HG03565 (cell line): Measurements from ENCODE around the gene GMPPA.
A peak's percentile ranks its signal among the peaks of the same experiment; 100 is the strongest.

Experiments
- ATAC-seq: cut with Tn5 transposase; IDR thresholded peaks from one replicate; pipeline ENCODE4 v1.9.1; 2021; ENCODE audit warnings: mild to moderate bottlenecking, moderate library complexity; ENCODE audit not compliant: unreplicated experiment

Gene GMPPA

GRCh38 chr2:219501849-219502248 is 3.2 kb downstream of the GMPPA start:
- no peak for ATAC-seq

DNA sequence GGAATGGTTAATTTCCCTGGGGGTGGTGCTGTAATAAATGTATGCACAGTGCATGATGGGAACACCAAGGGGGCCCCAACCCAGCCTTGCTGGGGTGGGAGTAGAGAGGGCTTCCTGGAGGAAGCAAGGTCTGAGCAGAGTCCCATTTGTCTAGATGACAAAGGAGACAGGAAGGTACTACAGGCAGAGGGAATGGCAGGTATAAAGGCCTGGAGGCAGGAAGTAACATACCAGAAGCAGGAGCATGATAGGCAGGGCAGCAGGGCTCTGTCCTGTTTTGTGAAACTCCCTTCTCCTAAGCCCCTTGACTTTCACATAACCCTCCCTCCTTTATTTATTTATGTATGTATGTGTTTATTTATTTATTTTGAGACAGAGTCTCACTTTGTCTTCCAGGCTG is 3.9 kb downstream of the GMPPA start:
- ATAC-seq = no peak

DNA sequence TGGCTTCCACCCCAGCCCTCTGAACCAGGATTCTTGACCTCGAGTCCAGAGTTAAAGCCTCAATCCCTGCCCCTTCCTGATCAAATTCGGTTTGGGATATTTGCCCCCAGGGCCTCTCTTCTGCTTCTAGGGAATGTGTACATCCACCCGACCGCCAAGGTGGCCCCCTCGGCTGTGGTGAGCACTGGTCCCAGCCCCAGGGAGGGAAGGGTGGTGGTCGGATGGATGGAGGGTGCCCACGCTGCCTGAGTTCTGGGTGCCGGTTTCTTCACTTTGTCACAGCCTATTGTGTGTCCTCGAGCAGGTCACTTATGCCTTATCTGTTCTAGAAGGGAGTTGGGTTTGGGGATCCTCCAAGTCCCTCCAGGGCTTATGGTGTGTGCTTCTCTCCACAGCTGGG is 6.9 kb downstream of the GMPPA start:
- ATAC-seq = no peak

DNA sequence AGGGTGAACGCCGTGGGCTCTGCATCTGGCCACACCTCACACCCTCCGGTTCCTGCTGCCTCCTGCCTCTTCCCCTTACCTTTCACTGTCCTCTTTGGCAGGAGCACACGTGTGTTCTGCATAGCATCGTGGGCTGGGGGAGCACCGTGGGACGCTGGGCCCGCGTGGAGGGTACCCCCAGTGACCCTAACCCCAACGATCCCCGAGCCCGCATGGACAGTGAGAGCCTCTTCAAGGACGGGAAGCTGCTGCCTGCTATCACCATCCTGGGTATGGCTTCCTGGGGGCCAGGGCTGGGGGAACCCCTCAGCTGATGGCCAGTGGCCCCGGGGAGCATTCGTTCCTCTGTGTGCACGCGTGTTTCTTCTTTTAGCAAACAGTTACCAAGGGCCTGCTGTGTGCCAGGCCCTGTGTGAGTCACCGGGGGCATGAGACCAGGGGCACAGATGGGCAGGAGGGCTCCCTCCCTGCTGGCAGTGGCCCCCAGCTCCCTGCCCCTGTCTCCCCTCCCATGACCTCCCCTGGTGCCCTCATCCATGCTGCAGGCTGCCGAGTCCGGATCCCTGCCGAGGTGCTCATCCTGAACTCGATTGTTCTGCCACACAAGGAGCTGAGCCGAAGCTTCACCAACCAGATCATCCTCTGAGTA is 7.6 kb downstream of the GMPPA start:
- no peak for ATAC-seq

- no peak for ATAC-seq
These were observed 8.3 kb downstream of the GMPPA start for GRCh38 chr2:219506802-219507526.

DNA sequence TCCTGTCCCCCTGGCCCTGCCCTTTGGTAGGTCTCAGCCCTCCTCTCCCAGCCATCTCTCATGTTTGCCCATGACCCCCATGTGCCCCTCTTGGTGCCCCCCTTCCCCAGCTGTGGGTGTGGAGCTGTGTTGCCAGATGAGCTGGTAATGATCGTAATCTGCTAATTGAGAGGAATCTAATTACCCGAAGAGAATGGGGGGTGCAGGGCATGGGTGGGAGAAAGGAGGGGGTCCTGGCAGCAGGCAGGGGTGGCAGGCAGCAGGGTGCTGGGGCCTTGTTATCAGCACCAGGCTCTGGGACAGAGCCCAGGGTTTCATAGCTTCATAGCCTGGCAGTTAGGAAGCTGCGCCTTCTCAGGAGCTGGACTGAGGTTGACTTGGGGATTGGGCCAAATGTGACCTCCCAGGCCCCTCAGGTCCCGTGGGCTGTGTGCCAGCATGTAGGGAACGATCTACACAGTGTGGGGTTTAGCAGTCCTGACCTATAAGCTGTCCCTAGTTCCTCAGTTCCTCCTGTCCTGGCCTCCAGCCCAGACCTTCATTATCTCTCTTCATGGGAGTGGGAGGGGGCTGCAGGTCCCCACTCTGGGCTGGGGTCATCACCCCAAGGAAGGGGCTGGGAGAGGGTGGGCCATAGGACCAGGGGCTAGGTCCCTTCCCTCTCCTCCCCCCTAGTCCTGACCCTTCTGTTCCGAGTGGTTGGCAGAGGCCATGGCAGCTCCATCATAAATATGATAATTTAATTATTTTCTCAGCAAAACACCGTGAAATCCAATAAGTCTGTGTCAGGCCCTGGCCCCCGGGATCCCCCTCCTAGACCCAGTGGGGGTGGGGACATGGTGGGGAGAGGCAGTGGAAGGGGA is 9.1 kb downstream of the GMPPA start:
- ATAC-seq = no peak

DNA sequence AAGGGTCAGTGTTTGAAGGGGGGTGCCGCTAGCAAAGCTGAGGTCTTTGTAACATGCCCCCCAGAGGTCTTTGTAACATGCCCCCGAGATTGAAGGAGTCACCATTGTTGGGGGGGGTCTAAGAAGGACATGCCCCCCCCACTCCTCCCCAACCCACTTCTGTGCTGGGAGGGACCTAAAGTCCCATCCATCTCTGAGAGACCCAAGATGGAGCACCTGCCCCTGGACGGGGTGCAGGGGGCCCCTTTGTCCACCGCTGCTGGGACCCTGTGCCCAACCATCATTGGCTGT is 9.7 kb downstream of the GMPPA start:
- ATAC-seq = no peak

- ATAC-seq = no peak
These were observed 10.5 kb downstream of the GMPPA start for GRCh38 chr2:219508971-219509779.

GRCh38 chr2:219509780-219510511 is 11.3 kb downstream of the GMPPA start:
- ATAC-seq = peak; percentile 55

DNA sequence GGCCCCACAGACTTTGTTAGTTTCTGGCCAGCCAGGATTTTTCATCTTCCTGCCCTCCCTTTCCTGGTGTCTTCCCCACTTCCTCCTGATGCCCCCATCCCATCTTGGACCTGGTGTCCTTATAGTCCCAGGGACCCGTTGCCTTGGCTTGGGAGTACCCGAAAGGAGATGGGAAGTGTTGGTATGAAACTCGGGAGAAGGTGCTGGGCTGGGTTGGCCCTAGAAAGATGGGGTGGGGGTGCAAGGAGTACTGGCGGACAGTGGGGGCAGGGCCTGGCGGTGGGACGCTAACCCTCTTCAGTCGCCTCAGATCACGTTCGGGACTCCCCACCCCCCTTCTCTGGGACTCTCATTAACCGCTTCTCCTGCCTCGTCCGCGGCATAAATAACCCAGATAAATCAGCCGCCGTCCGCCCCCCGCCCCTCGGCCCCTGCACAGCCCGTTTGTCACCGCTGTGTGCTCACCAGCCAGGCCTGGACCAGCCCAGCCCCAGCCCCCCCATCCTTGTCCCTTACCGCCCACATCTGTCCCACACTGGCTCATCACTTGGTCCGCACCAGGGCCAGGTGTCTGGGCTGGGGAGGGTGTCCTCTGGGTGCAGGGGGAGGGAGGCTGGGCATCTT is 11.9 kb downstream of the GMPPA start:
- ATAC-seq = no peak

DNA sequence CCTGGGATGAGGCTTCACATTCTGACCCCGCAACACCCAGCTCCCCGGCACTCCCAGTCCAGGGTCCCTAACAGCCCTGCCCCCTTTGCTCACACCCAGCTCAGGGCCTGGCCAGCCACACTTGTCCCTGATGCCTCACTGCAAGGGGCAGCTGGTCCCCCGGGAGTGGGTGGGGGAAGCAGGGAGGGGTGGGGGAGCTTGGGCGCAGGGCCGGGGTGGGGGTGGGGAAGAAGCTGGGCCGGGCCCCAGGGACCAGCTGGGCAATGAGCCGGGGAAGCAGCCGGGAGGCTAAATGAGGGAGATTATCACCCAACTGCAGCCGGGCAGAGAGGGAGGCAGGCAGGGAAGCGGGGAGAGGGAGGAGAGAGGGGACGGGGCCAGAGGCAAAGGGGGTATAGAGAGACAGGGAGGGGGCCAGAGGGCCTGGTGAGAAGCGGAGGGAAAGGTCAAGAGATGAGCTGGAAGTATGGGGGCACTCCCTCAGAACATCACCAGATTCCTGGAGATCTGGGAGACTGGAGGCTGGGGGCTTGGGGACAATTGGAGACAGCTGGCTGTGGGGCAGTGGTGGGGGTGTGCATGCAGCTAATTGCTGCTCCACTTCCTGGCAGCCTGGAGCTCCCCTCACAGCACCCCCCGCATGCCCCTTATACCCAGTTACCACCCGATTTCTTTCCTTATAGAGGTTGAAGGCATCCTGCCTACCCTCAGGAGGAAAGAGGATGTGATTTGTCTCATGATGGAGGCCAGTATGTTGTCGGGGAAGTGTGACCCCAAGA is 13.0 kb downstream of the GMPPA start:
- no peak for ATAC-seq

DNA sequence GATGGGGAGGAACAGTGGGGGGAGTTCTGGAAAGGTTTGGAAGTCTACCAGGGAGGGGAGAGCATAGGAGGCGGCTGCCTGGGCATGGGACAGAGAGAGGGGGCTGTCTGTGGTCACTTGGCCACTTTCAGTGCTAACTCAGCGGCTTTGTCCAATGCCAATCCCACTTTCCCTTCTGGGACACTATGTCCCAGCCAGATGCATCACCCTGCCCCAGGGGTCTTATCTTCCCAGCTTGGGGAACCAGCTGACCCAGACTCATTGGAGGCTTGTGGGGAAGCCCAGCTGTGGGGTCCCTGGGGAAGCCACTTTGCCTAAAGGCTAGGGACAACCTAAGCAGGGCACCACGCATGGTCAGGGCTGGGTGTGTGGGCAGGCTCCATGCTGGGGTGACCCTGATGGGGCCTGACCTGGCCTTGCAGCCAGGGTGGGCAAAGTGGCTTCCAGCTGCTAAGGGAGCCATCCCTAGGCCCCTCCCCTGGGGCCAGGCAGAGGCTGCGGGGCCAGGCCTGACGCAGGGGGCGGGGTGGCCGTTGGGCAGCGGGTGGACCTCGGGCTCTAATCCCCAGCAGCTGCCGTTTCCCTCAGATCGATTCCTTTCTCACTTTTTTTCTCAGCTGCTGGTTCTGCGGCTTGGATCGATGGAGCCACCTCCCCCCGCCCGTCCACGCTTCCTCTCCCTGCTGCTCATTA is 14.0 kb downstream of the GMPPA start:
- no peak for ATAC-seq

DNA sequence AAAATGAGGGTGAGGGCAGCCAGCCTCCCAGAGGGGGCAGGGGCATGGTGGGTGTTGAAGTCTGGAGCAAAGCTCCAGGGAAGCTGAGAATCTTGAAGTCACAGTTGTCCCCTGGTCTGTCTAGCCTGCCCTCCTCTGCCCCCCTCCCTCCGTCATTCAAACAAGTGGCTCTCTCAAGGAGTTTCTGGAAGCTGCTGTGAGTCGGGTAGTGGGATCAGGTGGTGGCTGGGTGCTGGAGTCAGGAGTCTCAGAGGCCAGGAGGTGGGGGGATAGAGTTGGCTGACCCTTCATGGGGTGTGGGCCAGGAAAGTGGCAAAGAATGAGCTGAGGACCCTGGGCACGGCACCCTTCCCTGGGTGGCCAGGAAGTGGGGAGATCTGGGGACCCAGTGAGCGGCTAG is 15.1 kb downstream of the GMPPA start:
- no peak for ATAC-seq

DNA sequence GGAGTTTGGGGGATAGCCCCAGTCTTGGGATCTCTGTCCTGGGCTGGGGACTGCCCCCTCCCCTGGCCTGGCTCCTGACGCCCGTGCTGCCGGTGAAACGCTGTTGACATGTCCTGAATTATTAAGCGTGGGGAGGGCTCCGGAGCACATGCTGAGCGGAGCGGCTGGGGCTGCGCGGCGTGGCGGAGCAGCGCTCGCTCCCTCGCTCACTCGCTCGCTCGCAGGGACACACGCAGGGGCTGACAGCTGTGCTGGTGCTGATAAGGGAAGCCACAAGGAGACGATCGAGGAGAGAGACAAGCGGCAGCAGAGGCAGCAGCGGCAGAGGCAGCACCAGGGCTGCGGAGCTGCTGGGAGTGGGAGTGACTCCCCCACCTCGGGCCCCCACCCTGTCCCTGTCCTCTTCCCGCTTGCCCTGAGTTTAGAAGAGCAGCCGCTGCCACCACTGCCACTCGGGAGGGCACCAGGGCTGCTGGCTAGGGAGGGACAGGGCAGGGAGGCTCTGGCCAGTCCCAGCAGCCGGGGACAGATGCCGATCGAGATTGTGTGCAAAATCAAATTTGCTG is 15.6 kb downstream of the GMPPA start, which contains the start of gene ASIC4:
TSS of gene ASIC4 (plus strand) at position 287 of the 566 bp plus-strand sequence. CDS start at position 530, 243 bp downstream.
- no peak for ATAC-seq

DNA sequence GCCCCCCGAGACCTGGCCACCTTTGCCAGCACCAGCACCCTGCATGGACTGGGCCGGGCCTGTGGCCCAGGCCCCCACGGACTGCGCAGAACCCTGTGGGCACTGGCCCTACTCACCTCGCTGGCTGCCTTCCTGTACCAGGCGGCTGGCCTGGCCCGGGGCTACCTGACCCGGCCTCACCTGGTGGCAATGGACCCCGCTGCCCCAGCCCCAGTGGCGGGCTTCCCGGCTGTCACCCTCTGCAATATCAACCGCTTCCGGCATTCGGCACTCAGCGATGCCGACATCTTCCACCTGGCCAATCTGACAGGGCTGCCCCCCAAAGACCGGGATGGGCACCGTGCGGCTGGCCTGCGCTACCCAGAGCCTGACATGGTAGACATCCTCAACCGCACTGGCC is 16.1 kb downstream of the GMPPA start:
- no peak for ATAC-seq

- no peak for ATAC-seq
These were observed 17.4 kb downstream of the GMPPA start for GRCh38 chr2:219515874-219516629.

DNA sequence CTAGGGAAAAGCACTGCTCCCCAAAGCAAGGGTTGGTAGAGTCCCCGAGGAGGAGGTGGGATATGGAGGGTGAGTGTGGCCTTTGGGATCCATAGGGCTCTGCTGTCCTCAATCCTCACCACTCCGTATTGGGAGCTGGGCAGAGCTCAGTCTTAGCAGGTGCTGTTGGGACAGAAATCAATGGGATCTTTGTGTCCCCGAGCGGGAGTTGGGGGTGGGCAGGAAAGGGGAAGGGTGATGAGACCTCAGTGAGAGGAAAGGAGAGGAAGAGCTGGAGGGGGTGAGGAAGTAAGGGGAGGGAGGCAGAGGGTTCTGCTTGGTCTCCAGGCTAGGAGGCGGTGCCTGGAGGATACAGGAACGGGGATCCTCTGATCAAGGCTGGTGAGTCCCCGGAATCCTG is 18.2 kb downstream of the GMPPA start:
- no peak for ATAC-seq
